OCI-LY1 (cell line): ENCODE data around the gene CLDN9.

Source experiments
- EZH2 ChIP-seq: fragments of 200-600 bp; sonication (generic), shearing (Covaris generic); IDR thresholded peaks from 2 replicates; pipeline ENCODE4 v1.8.0; 2017; ENCODE audit warnings: borderline replicate concordance, mixed run types, mild to moderate bottlenecking, antibody characterized with exemption, low read length, moderate library complexity, mixed read lengths
- TF ChIP-seq, protein P1 (sequence below): fragments of 200-600 bp; sonication (generic), shearing (Covaris generic); IDR thresholded peaks from 2 replicates; pipeline ENCODE4 v1.5.1; 2017; ENCODE audit warnings: mild to moderate bottlenecking, antibody characterized with exemption, low read length, moderate library complexity, mixed read lengths

DNA sequence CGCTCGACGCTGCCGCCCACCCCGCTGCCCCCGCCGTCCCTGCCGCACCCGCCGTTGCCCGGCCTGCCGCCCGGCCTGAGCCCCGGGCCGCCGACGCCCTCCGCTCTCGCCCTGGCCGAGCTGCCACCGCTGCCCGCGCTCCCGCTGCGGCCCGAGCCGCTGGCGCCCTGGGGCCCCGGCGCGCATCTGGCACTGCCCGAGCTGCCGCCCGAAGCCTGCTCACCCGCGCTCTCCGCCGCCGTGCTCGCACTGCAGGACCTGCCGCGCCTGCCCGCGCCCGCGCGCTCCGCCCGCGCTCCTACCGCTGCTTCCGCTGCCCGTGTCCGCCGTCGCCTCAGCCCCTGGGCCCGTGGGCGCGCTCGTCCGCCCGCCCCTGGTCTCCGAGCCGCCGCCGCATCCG, 8.4 kb upstream of the CLDN9 start:
- TF ChIP-seq, protein P1, sequence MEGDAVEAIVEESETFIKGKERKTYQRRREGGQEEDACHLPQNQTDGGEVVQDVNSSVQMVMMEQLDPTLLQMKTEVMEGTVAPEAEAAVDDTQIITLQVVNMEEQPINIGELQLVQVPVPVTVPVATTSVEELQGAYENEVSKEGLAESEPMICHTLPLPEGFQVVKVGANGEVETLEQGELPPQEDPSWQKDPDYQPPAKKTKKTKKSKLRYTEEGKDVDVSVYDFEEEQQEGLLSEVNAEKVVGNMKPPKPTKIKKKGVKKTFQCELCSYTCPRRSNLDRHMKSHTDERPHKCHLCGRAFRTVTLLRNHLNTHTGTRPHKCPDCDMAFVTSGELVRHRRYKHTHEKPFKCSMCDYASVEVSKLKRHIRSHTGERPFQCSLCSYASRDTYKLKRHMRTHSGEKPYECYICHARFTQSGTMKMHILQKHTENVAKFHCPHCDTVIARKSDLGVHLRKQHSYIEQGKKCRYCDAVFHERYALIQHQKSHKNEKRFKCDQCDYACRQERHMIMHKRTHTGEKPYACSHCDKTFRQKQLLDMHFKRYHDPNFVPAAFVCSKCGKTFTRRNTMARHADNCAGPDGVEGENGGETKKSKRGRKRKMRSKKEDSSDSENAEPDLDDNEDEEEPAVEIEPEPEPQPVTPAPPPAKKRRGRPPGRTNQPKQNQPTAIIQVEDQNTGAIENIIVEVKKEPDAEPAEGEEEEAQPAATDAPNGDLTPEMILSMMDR, result no peak
- no peak for TF ChIP-seq EZH2
